Hepatocyte (in vitro differentiated cells): ENCODE results near the gene EREG. TPM values are rescaled to one million over a fixed set of nuclear protein-coding genes. Genes with fewer than 3 reads are reported as not detected.

Source experiments
- DNase-seq: peaks from one replicate; pipeline ENCODE4 v3.0.0-alpha.2; 2016; ENCODE audit warnings: low spot score
- H2AFZ ChIP-seq: fragments of 200-600 bp; sonication (generic); 2 replicates; pipeline ENCODE4 v1.6.0; 2016; ENCODE audit warnings: antibody characterized with exemption, mild to moderate bottlenecking
- H3K27ac ChIP-seq: fragments of 200-600 bp; sonication (generic); 2 replicates; pipeline ENCODE4 v1.5.1; 2016; ENCODE audit warnings: mild to moderate bottlenecking
- H3K27me3 ChIP-seq: fragments of 200-600 bp; sonication (generic); 2 replicates; pipeline ENCODE4 v1.6.1; 2016
- H3K36me3 ChIP-seq: fragments of 200-600 bp; sonication (generic); replicated peaks from 2 replicates; pipeline ENCODE4 v1.5.1; 2016; ENCODE audit warnings: low read depth; ENCODE audit not compliant: insufficient read depth
- H3K4me1 ChIP-seq: fragments of 200-600 bp; sonication (generic); 2 replicates; pipeline ENCODE4 v1.5.1; 2016; ENCODE audit warnings: mild to moderate bottlenecking, moderate library complexity; ENCODE audit not compliant: insufficient read depth
- H3K4me2 ChIP-seq: fragments of 200-600 bp; sonication (generic); 2 replicates; pipeline ENCODE4 v1.6.0; 2016
- H3K4me3 ChIP-seq: fragments of 200-600 bp; sonication (generic); 2 replicates; pipeline ENCODE4 v1.5.1; 2016; ENCODE audit warnings: mild to moderate bottlenecking
- H3K79me2 ChIP-seq: fragments of 200-600 bp; sonication (generic); 2 replicates; pipeline ENCODE4 v1.6.0; 2017; ENCODE audit warnings: mild to moderate bottlenecking
- H3K9me2 ChIP-seq: fragments of 200-600 bp; sonication (generic); replicated peaks from 2 replicates; pipeline ENCODE4 v1.6.0; 2017; ENCODE audit warnings: mild to moderate bottlenecking; ENCODE audit not compliant: insufficient read depth
- H3K9me3 ChIP-seq: fragments of 200-600 bp; sonication (generic); 2 replicates; pipeline ENCODE4 v1.5.1; 2016; ENCODE audit warnings: low read depth, mild to moderate bottlenecking
- H4K20me1 ChIP-seq: fragments of 200-600 bp; sonication (generic); 2 replicates; pipeline ENCODE4 v1.6.0; 2016; ENCODE audit warnings: mild to moderate bottlenecking; ENCODE audit not compliant: insufficient read depth, poor library complexity, severe bottlenecking
- EZH2 ChIP-seq: fragments of 200-600 bp; sonication (generic); IDR thresholded peaks from 2 replicates; pipeline ENCODE4 v1.6.1; 2016; ENCODE audit warnings: antibody characterized with exemption, mild to moderate bottlenecking, borderline replicate concordance
- EZH2phosphoT487 ChIP-seq: fragments of 200-600 bp; sonication (generic); IDR thresholded peaks from one replicate; pipeline ENCODE4 v1.6.1; 2018; ENCODE audit warnings: antibody characterized with exemption, mild to moderate bottlenecking, low read depth, moderate library complexity; ENCODE audit not compliant: unreplicated experiment, severe bottlenecking
- WGBS: methylation state at CpG from one replicate; pipeline ENCODE4 v1.1.6; 2016; ENCODE audit warnings: low lambda C conversion rate; ENCODE audit errors: missing lambda C conversion rate; 5-methylcytosine and 5-hydroxymethylcytosine counted together
- polyA plus RNA-seq: library from polyadenylated mRNA; unstranded; fragments of >200 nt; fragmentation: Nextera tagmentation; extraction: Ambion mirVana; gene quantifications from 2 replicates; pipeline ENCODE4 v1.2.1, GENCODE V29; 2016
- total RNA-seq: library from RNA; depleted of rRNA; stranded (reverse); fragments of >200 nt; gene quantifications from 2 replicates; pipeline ENCODE4 v1.2.3, GENCODE V29; 2014
- TF ChIP-seq, protein P1 (sequence below): fragments of 200-600 bp; sonication (generic); IDR thresholded peaks from 2 replicates; pipeline ENCODE4 v1.5.1; 2016; ENCODE audit warnings: antibody characterized with exemption, mild to moderate bottlenecking; ENCODE audit not compliant: poor library complexity

The EREG gene
- total and polyA plus RNA-seq, 2 experiments from 2014 or later = 4.5 to 18.9 TPM

GRCh38 chr4:74433541-74434172, 68.7 kb downstream of the EREG start:
- H3K9me3 ChIP-seq = no peaks in the 10 kb centered on the region
- no peaks in the 10 kb centered on the region for H3K27me3 ChIP-seq
- no peak overlapping the region for H3K4me3 ChIP-seq
- H3K79me2 ChIP-seq = no peaks in the 10 kb centered on the region
- WGBS = 87% methylated on average over 7 of the region's 7 CpGs
- no peak overlapping the region for H2AFZ ChIP-seq
- H4K20me1 ChIP-seq = no peaks in the 10 kb centered on the region
- H3K4me1 ChIP-seq = no peaks in the 10 kb centered on the region
- no peak for DNase-seq
- TF ChIP-seq EZH2phosphoT487 = no peak
- TF ChIP-seq, protein P1, sequence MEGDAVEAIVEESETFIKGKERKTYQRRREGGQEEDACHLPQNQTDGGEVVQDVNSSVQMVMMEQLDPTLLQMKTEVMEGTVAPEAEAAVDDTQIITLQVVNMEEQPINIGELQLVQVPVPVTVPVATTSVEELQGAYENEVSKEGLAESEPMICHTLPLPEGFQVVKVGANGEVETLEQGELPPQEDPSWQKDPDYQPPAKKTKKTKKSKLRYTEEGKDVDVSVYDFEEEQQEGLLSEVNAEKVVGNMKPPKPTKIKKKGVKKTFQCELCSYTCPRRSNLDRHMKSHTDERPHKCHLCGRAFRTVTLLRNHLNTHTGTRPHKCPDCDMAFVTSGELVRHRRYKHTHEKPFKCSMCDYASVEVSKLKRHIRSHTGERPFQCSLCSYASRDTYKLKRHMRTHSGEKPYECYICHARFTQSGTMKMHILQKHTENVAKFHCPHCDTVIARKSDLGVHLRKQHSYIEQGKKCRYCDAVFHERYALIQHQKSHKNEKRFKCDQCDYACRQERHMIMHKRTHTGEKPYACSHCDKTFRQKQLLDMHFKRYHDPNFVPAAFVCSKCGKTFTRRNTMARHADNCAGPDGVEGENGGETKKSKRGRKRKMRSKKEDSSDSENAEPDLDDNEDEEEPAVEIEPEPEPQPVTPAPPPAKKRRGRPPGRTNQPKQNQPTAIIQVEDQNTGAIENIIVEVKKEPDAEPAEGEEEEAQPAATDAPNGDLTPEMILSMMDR = no peak
- TF ChIP-seq EZH2 = no peak
- no peak overlapping the region for H3K4me2 ChIP-seq
- no peaks in the 10 kb centered on the region for H3K9me2 ChIP-seq
- no peaks in the 10 kb centered on the region for H3K36me3 ChIP-seq
- no peak overlapping the region for H3K27ac ChIP-seq

- no peaks in the 10 kb centered on the region for H3K4me1 ChIP-seq
- no peaks in the 10 kb centered on the region for H3K9me3 ChIP-seq
- no peaks in the 10 kb centered on the region for H3K36me3 ChIP-seq
- DNase-seq = no peak
- H3K4me2 ChIP-seq = no peak overlapping the region
- no peaks in the 10 kb centered on the region for H3K79me2 ChIP-seq
- H3K27me3 ChIP-seq = no peaks in the 10 kb centered on the region
- H3K4me3 ChIP-seq = no peak overlapping the region
- no peaks in the 10 kb centered on the region for H4K20me1 ChIP-seq
- TF ChIP-seq, protein P1 = no peak
- TF ChIP-seq EZH2phosphoT487 = no peak
- no peak for TF ChIP-seq EZH2
- WGBS = 82% methylated on average over 1 of the region's 1 CpG
- H2AFZ ChIP-seq = no peak overlapping the region
- H3K27ac ChIP-seq = no peak overlapping the region
- no peaks in the 10 kb centered on the region for H3K9me2 ChIP-seq
Measured at GRCh38 chr4:74435296-74435695, 70.4 kb downstream of the EREG start.

DNA sequence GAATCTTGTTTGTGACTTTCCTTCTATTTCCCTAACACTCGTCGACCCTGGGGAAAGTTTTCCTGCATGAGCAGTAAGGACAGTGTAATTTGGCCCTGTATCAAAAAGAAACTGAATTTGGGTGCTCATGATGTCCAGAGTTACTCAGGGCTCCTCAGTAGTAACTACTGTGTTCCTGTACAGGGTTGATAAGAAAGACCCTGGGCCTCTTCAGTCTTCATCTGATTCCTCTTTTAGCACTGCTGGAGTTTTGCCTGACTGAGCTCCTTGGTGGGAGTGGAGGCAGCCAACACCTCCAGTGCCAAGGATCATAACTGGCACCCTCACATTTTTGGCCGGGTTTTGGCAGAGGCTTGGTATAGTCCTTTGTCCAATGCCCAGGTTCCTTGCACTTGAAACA, 72.9 kb downstream of the EREG start:
- Histone ChIP-seq H3K36me3 (no peaks in the 10 kb centered on the region), H3K9me3 (no peaks in the 10 kb centered on the region), H3K27me3 (no peaks in the 10 kb centered on the region), H3K4me3 (no peak overlapping the region), H3K4me1 (no peaks in the 10 kb centered on the region), H2AFZ (no peak overlapping the region), H3K9me2 (no peaks in the 10 kb centered on the region), H3K27ac (no peak overlapping the region), H4K20me1 (no peaks in the 10 kb centered on the region), H3K4me2 (no peak overlapping the region), H3K79me2 (no peaks in the 10 kb centered on the region)
- TF ChIP-seq EZH2phosphoT487 = no peak
- WGBS = 91% methylated on average over 3 of the region's 3 CpGs
- DNase-seq = no peak

Other genes with a start within 250 kb of the EREG start
- 29.4 and 32.0 TPM in 2 replicates for gene MTHFD2L, start 207.0 kb upstream of the EREG start, total RNA-seq
- gene MTHFD2L, start 207.0 kb upstream of the EREG start, polyA plus RNA-seq = 20.0 and 26.3 TPM in 2 replicates
- 0.56 and 1.2 TPM in 2 replicates for gene EPGN, start 56.7 kb upstream of the EREG start, total RNA-seq
- 0.24 and 2.2 TPM in 2 replicates for gene EPGN, start 56.7 kb upstream of the EREG start, polyA plus RNA-seq
- gene AREG, start 80.0 kb downstream of the EREG start, total RNA-seq = 116 and 128 TPM in 2 replicates
- gene AREG, start 80.0 kb downstream of the EREG start, polyA plus RNA-seq = 129 and 135 TPM in 2 replicates